Endothelial cell of umbilical vein (primary cell): ENCODE results near the gene KIZ. TPM values are rescaled to one million over a fixed set of nuclear protein-coding genes. Genes with fewer than 3 reads are reported as not detected.

Experiments used
- BruUV-seq: library from RNA; stranded (reverse); fragments of 400-500 nt; replicated peaks from 2 replicates; lab custom pipeline; 2021; lab: Mats Ljungman, UMichigan
- CTCF ChIA-PET: fragments of 300-600, 350-600 bp; sonication (Branson Sonifier 250); formaldehyde crosslinking; loops from one replicate; lab custom pipeline; 2021; ENCODE audit warnings: antibody characterized with exemption, inconsistent platforms; lab: Charles Lee
- POLR2A ChIA-PET: fragments of 300-600, 350-600 bp; sonication (Branson Sonifier 250); formaldehyde crosslinking; loops from one replicate; lab custom pipeline; 2021; ENCODE audit warnings: antibody characterized with exemption, inconsistent platforms; lab: Charles Lee
- DNase-seq: peaks from one replicate; pipeline ENCODE4 v3.0.0-alpha.2; 2011; ENCODE audit warnings: low read depth, low spot score
- FAIRE-seq: peaks from 2 replicates; lab custom pipeline; 2011; peaks lifted over from hg19 to GRCh38; lab: Jason Lieb, UNC
- H2AFZ ChIP-seq: 2 replicates; pipeline ENCODE4 v1.6.0; 2012; ENCODE audit warnings: low read depth, low read length, control low read depth, inconsistent platforms
- H3K27ac ChIP-seq: 2 replicates; pipeline ENCODE4 v1.5.1; 2011; ENCODE audit warnings: low read depth, mild to moderate bottlenecking, control low read depth, low read length, moderate library complexity; ENCODE audit not compliant: insufficient read depth
- H3K27me3 ChIP-seq, 2 experiments: 2 replicates each; pipeline versions ENCODE4 v1.6.0 to v1.6.1; 2011; ENCODE audit warnings: low read length in 2 of 2, mixed read lengths in 1 of 2; ENCODE audit not compliant: control insufficient read depth in 2 of 2, insufficient read depth in 2 of 2
- H3K36me3 ChIP-seq, 2 experiments: 2 replicates in 1 of 2; 3 replicates in 1 of 2; pipeline ENCODE4 v1.5.1; 2011; ENCODE audit warnings: low read length in 2 of 2, mild to moderate bottlenecking in 1 of 2, moderate library complexity in 1 of 2; ENCODE audit not compliant: control insufficient read depth in 2 of 2, insufficient read depth in 2 of 2; ENCODE audit errors: extremely low read depth in 1 of 2
- H3K4me1 ChIP-seq: 3 replicates; pipeline ENCODE4 v1.5.1; 2011; ENCODE audit warnings: mild to moderate bottlenecking, low read length; ENCODE audit not compliant: control insufficient read depth, insufficient read depth; ENCODE audit errors: extremely low read depth
- H3K4me2 ChIP-seq: 2 replicates; pipeline ENCODE4 v1.6.1; 2011; ENCODE audit warnings: low read length, control low read depth, mixed read lengths; ENCODE audit not compliant: insufficient read depth
- H3K4me3 ChIP-seq, 3 experiments: fragments of 200-600 bp in 1 of 3; sonication (generic), shearing (Covaris generic) in 1 of 3; replicated peaks in 1 of 3; 2 replicates each; pipeline ENCODE4 v1.5.1; 2011 to 2016; ENCODE audit warnings: control low read depth in 3 of 3, low read length in 3 of 3, mild to moderate bottlenecking in 2 of 3, inconsistent platforms in 1 of 3, low read depth in 1 of 3, moderate library complexity in 1 of 3; ENCODE audit not compliant: insufficient read depth in 1 of 3
- H3K79me2 ChIP-seq: 2 replicates; pipeline ENCODE4 v1.6.0; 2012; ENCODE audit warnings: low read length, inconsistent platforms; ENCODE audit not compliant: control insufficient read depth, insufficient read depth
- H3K9ac ChIP-seq: replicated peaks from 2 replicates; pipeline ENCODE3; 2011; ENCODE audit warnings: low read length, control low read depth; ENCODE audit not compliant: insufficient read depth; ENCODE audit errors: extremely low read depth
- H3K9me1 ChIP-seq: replicated peaks from 3 replicates; pipeline ENCODE4 v1.6.0; 2011; ENCODE audit warnings: mild to moderate bottlenecking, low read length; ENCODE audit not compliant: control insufficient read depth, insufficient read depth; ENCODE audit errors: extremely low read depth
- H3K9me3 ChIP-seq: replicated peaks from 2 replicates; pipeline ENCODE4 v1.5.1; 2012; ENCODE audit warnings: low read length, inconsistent platforms; ENCODE audit not compliant: control insufficient read depth, insufficient read depth
- H4K20me1 ChIP-seq: replicated peaks from 2 replicates; pipeline ENCODE3; 2011; ENCODE audit warnings: mild to moderate bottlenecking, low read length; ENCODE audit not compliant: control insufficient read depth, insufficient read depth; ENCODE audit errors: extremely low read depth
- EZH2 ChIP-seq: IDR thresholded peaks from 2 replicates; pipeline ENCODE4 v1.6.1; 2012; ENCODE audit warnings: borderline replicate concordance, low read depth, mild to moderate bottlenecking, moderate library complexity, low read length, inconsistent platforms; ENCODE audit not compliant: severe bottlenecking
- FOS ChIP-seq: IDR thresholded peaks from 2 replicates; pipeline ENCODE4 v1.6.1; 2011; ENCODE audit warnings: mild to moderate bottlenecking, low read length, moderate library complexity, borderline replicate concordance; ENCODE audit not compliant: insufficient read depth
- GATA2 ChIP-seq: IDR thresholded peaks from 2 replicates; pipeline ENCODE4 v1.7.0; 2011; ENCODE audit warnings: low read depth, mild to moderate bottlenecking, moderate library complexity, mixed read lengths, low read length; ENCODE audit not compliant: insufficient read length, insufficient read depth
- JUN ChIP-seq: IDR thresholded peaks from 2 replicates; pipeline ENCODE4 v1.6.1; 2011; ENCODE audit warnings: borderline replicate concordance, low read depth; ENCODE audit not compliant: insufficient read length, insufficient read depth
- MYC ChIP-seq: IDR thresholded peaks from one replicate; pipeline ENCODE4 v1.6.1; 2011; ENCODE audit warnings: mild to moderate bottlenecking, low read depth, low read length
- POLR2A ChIP-seq: IDR thresholded peaks from 2 replicates; pipeline ENCODE4 v1.6.1; 2012; ENCODE audit warnings: low read depth, mild to moderate bottlenecking, control low read depth, low read length
- POLR2AphosphoS5 ChIP-seq: IDR thresholded peaks from 2 replicates; pipeline ENCODE4 v1.6.1; 2012; ENCODE audit warnings: low read depth, mild to moderate bottlenecking, control low read depth, low read length, moderate library complexity; ENCODE audit not compliant: insufficient read depth
- dilution Hi-C: fragments of 300-500 bp; cut with MboI; formaldehyde crosslinking; loops from one replicate; pipeline ENCODE4 v1.15.0; 2019; ENCODE audit warnings: low sequenced_read_pairs; ENCODE audit not compliant: extremely low pct_ligation_motif_present
- intact Hi-C: fragments of 100-400 bp; cut with micrococcal nuclease; formaldehyde crosslinking; loops from one replicate; pipeline ENCODE4 v1.10.0; 2022
- polyA plus RNA-seq, 4 experiments: library from polyadenylated mRNA; depleted of rRNA in 3 of 4; stranded (reverse) in 3 of 4; unstranded in 1 of 4; fragments of >200 nt; gene quantifications; 2 replicates each; pipeline versions ENCODE4 v1.2.1 to v1.2.3, GENCODE V29; 2011 to 2012; ENCODE audit warnings: missing spikeins in 1 of 4
- total RNA-seq: library from RNA; stranded (reverse); gene quantifications from 2 replicates; pipeline ENCODE4 v1.2.3, GENCODE V29; 2021
- TF ChIP-seq, protein P1 (sequence below): IDR thresholded peaks from 2 replicates; pipeline ENCODE4 v1.6.1; 2011; ENCODE audit not compliant: insufficient read depth, insufficient read length
- TF ChIP-seq, protein P2 (sequence below), 2 donors: IDR thresholded peaks; 1 replicate in 1 of 2; 2 replicates in 1 of 2; pipeline ENCODE4 v1.5.1; 2011; ENCODE audit warnings: low read length in 2 of 2, mild to moderate bottlenecking in 2 of 2, moderate library complexity in 2 of 2, control low read depth in 1 of 2, inconsistent platforms in 1 of 2, low read depth in 1 of 2; ENCODE audit not compliant: insufficient read depth in 1 of 2; ENCODE audit errors: extremely low read depth in 1 of 2

KIZ gene
- total and polyA plus RNA-seq, 2 donors (not counting 3 experiments of a cell fraction or from before 2014, with no cell fraction given): 3.9 to 7.3 TPM

DNA sequence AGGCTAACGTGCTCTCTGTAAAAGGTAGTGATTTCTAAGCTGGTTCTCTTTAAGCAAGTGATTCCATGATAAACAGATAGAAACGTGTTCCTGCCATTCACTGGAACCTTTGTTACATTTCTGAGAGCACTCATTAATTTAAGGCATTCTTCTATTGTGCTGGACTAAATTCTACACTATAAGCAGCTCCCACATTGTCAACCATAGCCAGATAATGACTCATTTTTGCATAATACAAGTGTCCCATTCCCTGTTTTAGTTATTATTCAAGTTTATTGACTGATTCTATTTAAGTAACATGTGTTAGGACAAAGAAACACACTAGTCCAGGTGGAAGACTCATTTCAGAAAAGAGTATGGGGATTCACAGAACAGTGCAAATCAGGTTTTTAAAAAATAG lies 163.8 kb downstream of the KIZ start:
- Histone ChIP-seq H3K27ac (no peak overlapping the region), H3K4me2 (no peak overlapping the region), H3K9me1 (no peaks in the 10 kb centered on the region), H3K79me2 (no peaks in the 10 kb centered on the region), H3K9ac (no peak overlapping the region), H3K4me3 (no peak overlapping the region), H3K9me3 (no peaks in the 10 kb centered on the region), H4K20me1 (no peaks in the 10 kb centered on the region), H3K27me3 (peaks cover 4 to 5% of the 10 kb centered on the region in 2 experiments), H2AFZ (no peak overlapping the region), H3K4me1 (no peaks in the 10 kb centered on the region), H3K36me3 (no peaks in the 10 kb centered on the region)
- TF ChIP-seq FOS (no peak), MYC (no peak), POLR2A (no peak), POLR2AphosphoS5 (no peak), EZH2 (no peak), JUN (no peak), GATA2 (no peak)
- TF ChIP-seq, protein P1, sequence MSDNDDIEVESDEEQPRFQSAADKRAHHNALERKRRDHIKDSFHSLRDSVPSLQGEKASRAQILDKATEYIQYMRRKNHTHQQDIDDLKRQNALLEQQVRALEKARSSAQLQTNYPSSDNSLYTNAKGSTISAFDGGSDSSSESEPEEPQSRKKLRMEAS: no peak
- TF ChIP-seq, protein P2, sequence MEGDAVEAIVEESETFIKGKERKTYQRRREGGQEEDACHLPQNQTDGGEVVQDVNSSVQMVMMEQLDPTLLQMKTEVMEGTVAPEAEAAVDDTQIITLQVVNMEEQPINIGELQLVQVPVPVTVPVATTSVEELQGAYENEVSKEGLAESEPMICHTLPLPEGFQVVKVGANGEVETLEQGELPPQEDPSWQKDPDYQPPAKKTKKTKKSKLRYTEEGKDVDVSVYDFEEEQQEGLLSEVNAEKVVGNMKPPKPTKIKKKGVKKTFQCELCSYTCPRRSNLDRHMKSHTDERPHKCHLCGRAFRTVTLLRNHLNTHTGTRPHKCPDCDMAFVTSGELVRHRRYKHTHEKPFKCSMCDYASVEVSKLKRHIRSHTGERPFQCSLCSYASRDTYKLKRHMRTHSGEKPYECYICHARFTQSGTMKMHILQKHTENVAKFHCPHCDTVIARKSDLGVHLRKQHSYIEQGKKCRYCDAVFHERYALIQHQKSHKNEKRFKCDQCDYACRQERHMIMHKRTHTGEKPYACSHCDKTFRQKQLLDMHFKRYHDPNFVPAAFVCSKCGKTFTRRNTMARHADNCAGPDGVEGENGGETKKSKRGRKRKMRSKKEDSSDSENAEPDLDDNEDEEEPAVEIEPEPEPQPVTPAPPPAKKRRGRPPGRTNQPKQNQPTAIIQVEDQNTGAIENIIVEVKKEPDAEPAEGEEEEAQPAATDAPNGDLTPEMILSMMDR (IDR thresholded peaks at IDR 0.05; ENCODE audit: extremely low read depth in 1 of 2, insufficient read depth in 1 of 2, low read depth in 1 of 2, low read length in 2 of 2): no peak
- no peak for DNase-seq
- dilution Hi-C loops: no loop called here
- BruUV-seq: no TSS peak
- intact Hi-C loops: no loop called here
- CTCF ChIA-PET: interaction anchor here (1.2 kb wide), 1 partner anchor 54 kb away, joined by 3 read pairs; no protein-coding TSS in a partner anchor
- no peak for FAIRE-seq
- POLR2A ChIA-PET: no interaction called here
